BLaER1 treated with 17β-estradiol and CSF1 and Interleukin-3, amounts not matched to agents 10 nM and 100 nM (cell line): Measurements from ENCODE around the gene NRG4.
"Not testable (repeated sequence)": the region's sequence is repeated elsewhere in the genome, so short reads cannot be mapped to it uniquely, and the experiment has no call there.

Experiments used
- H3K27ac ChIP-seq, 11 experiments: shearing (Covaris generic); formaldehyde crosslinking; 2 replicates each; pipeline ENCODE4 v1.8.1; 2022
- H3K27me3 ChIP-seq, 11 experiments: shearing (Covaris generic); formaldehyde crosslinking; 2 replicates each; pipeline ENCODE4 v1.8.1; 2022
- H3K36me3 ChIP-seq, 11 experiments: shearing (Covaris generic); formaldehyde crosslinking; 2 replicates each; pipeline ENCODE4 v1.8.1; 2022
- H3K4me1 ChIP-seq, 10 experiments: shearing (Covaris generic); formaldehyde crosslinking; 2 replicates each; pipeline ENCODE4 v1.8.1; 2022
- H3K4me2 ChIP-seq, 11 experiments: shearing (Covaris generic); formaldehyde crosslinking; 2 replicates each; pipeline ENCODE4 v1.8.1; 2022
- H3K4me3 ChIP-seq, 10 experiments: shearing (Covaris generic); formaldehyde crosslinking; 2 replicates each; pipeline ENCODE4 v1.8.1; 2022
- H3K9ac ChIP-seq, 11 experiments: shearing (Covaris generic); formaldehyde crosslinking; 2 replicates each; pipeline ENCODE4 v1.8.1; 2022
- H3K9me3 ChIP-seq, 11 experiments: shearing (Covaris generic); formaldehyde crosslinking; replicated peaks in 1 of 11; 2 replicates each; pipeline ENCODE4 v1.8.1; 2022
- H4K20me1 ChIP-seq, 11 experiments: shearing (Covaris generic); formaldehyde crosslinking; 2 replicates each; pipeline ENCODE4 v1.8.1; 2022
- Cebpa-rat ChIP-seq, 11 experiments: shearing (Covaris generic); IDR thresholded peaks; 2 replicates each; pipeline ENCODE4 v1.8.1; 2022

Gene NRG4

GRCh38 chr15:76038512-76038911 is 26.3 kb upstream of the NRG4 start:
- no peak for TF ChIP-seq Cebpa-rat (IDR thresholded peaks at IDR 0.05)
- H4K20me1 ChIP-seq = no peaks in the 10 kb centered on the region
- H3K4me1 ChIP-seq = no peaks in the 10 kb centered on the region
- no peaks in the 10 kb centered on the region for H3K36me3 ChIP-seq
- peaks cover 12 to 43% (median 26%) of the 10 kb centered on the region in 11 experiments; a peak in 19 of 22 replicates for H3K9me3 ChIP-seq
- H3K4me3 ChIP-seq = no peak overlapping the region
- H3K27me3 ChIP-seq = no peaks in the 10 kb centered on the region
- no peak overlapping the region for H3K9ac ChIP-seq
- no peak overlapping the region for H3K4me2 ChIP-seq
- H3K27ac ChIP-seq = no peak overlapping the region

GRCh38 chr15:76035593-76035992 is 23.4 kb upstream of the NRG4 start:
- H3K4me2 ChIP-seq = no peak overlapping the region
- TF ChIP-seq Cebpa-rat (IDR thresholded peaks at IDR 0.05) = no peak
- no peaks in the 10 kb centered on the region for H4K20me1 ChIP-seq
- no peaks in the 10 kb centered on the region for H3K4me1 ChIP-seq
- no peak overlapping the region for H3K4me3 ChIP-seq
- peaks cover 0 to 17% (median 5%) of the 10 kb centered on the region in 11 experiments; a peak in 11 of 22 replicates for H3K9me3 ChIP-seq
- H3K36me3 ChIP-seq = no peaks in the 10 kb centered on the region
- H3K27ac ChIP-seq = no peak overlapping the region
- no peak overlapping the region for H3K9ac ChIP-seq
- H3K27me3 ChIP-seq = no peaks in the 10 kb centered on the region

- no peak overlapping the region for H3K9ac ChIP-seq
- H3K36me3 ChIP-seq = no peaks in the 10 kb centered on the region
- H3K9me3 ChIP-seq = peaks cover 0 to 16% (median 5%) of the 10 kb centered on the region in 11 experiments; a peak in 9 of 22 replicates
- no peak overlapping the region for H3K4me3 ChIP-seq
- H4K20me1 ChIP-seq = no peaks in the 10 kb centered on the region
- no peak overlapping the region for H3K4me2 ChIP-seq
- no peaks in the 10 kb centered on the region for H3K4me1 ChIP-seq
- no peak for TF ChIP-seq Cebpa-rat (IDR thresholded peaks at IDR 0.05)
- H3K27me3 ChIP-seq = no peaks in the 10 kb centered on the region
- H3K27ac ChIP-seq = no peak overlapping the region
These were observed 21.9 kb upstream of the NRG4 start for GRCh38 chr15:76034111-76034510.

- H3K4me3 ChIP-seq = no peak overlapping the region
- no peaks in the 10 kb centered on the region for H4K20me1 ChIP-seq
- H3K4me2 ChIP-seq = no peak overlapping the region
- H3K9me3 ChIP-seq = peaks cover 0 to 10% (median 3%) of the 10 kb centered on the region in 11 experiments; a peak in 8 of 22 replicates
- H3K36me3 ChIP-seq = no peaks in the 10 kb centered on the region
- no peaks in the 10 kb centered on the region for H3K4me1 ChIP-seq
- no peak overlapping the region for H3K27ac ChIP-seq
- no peak overlapping the region for H3K9ac ChIP-seq
- no peaks in the 10 kb centered on the region for H3K27me3 ChIP-seq
- no peak for TF ChIP-seq Cebpa-rat (IDR thresholded peaks at IDR 0.05)
These were observed 21.2 kb upstream of the NRG4 start for GRCh38 chr15:76033438-76033837.

- Histone ChIP-seq H3K4me3 (no peak overlapping the region), H3K9me3 (peaks cover under 1 to 18% (median 7%) of the 10 kb centered on the region in 11 experiments; a peak in 20 of 22 replicates), H3K36me3 (no peaks in the 10 kb centered on the region), H3K9ac (no peak overlapping the region), H3K4me2 (no peak overlapping the region), H3K4me1 (no peaks in the 10 kb centered on the region), H3K27me3 (no peaks in the 10 kb centered on the region), H3K27ac (no peak overlapping the region), H4K20me1 (no peaks in the 10 kb centered on the region)
- TF ChIP-seq Cebpa-rat (IDR thresholded peaks at IDR 0.05) = no peak
These were observed 19.8 kb upstream of the NRG4 start for GRCh38 chr15:76032046-76032445.

- TF ChIP-seq Cebpa-rat (IDR thresholded peaks at IDR 0.05) = no peak
- Histone ChIP-seq H3K27me3 (no peaks in the 10 kb centered on the region), H4K20me1 (no peaks in the 10 kb centered on the region), H3K4me3 (no peak overlapping the region), H3K27ac (no peak overlapping the region), H3K9me3 (peaks cover 35 to 53% (median 39%) of the 10 kb centered on the region in 11 experiments), H3K36me3 (0 out of 22 replicates have a peak, but pooled peaks cover 0 to 6% (median 0%) of the 10 kb centered on the region in 11 experiments), H3K4me1 (no peaks in the 10 kb centered on the region), H3K9ac (no peak overlapping the region), H3K4me2 (no peak overlapping the region)
These were observed 12.0 kb upstream of the NRG4 start for GRCh38 chr15:76024021-76024768.

GRCh38 chr15:76013470-76013869 is 1.2 kb upstream of the NRG4 start:
- not testable (repeated sequence) for H3K36me3 ChIP-seq, H3K27me3 ChIP-seq, H3K4me1 ChIP-seq, H3K4me3 ChIP-seq, H3K4me2 ChIP-seq, H3K9ac ChIP-seq, H3K27ac ChIP-seq, H4K20me1 ChIP-seq
- peaks cover 9 to 37% (median 19%) of the 10 kb centered on the region in 11 experiments; a peak in 17 of 22 replicates for H3K9me3 ChIP-seq

- Histone ChIP-seq H3K9ac (no peak overlapping the region), H3K4me3 (no peak overlapping the region), H3K36me3 (no peaks in the 10 kb centered on the region), H3K4me1 (peaks cover 0 to 14% (median 11%) of the 10 kb centered on the region in 10 experiments; a peak in 12 of 20 replicates), H3K27ac (no peak overlapping the region), H3K9me3 (peaks cover 0 to 10% (median 6%) of the 10 kb centered on the region in 11 experiments; a peak in 7 of 22 replicates), H4K20me1 (no peaks in the 10 kb centered on the region), H3K27me3 (no peaks in the 10 kb centered on the region), H3K4me2 (no peak overlapping the region)
- no peak for TF ChIP-seq Cebpa-rat (IDR thresholded peaks at IDR 0.05)
These were observed 1.6 kb downstream of the NRG4 start for GRCh38 chr15:76010613-76011012.

GRCh38 chr15:76006136-76006778 is 6.0 kb downstream of the NRG4 start:
- H3K27ac ChIP-seq = peak overlapping the region in 4 of 11 experiments; percentile 13 to 54 (median 36); a peak in 8 of 22 replicates

More at GRCh38 chr15:76006136-76006778, 6.0 kb downstream of the NRG4 start:
- TF ChIP-seq Cebpa-rat (IDR thresholded peaks at IDR 0.05) = peak in 6 of 11 experiments; percentile 38 to 80 (median 62); a peak in 9 of 22 replicates
- H3K27me3 ChIP-seq = no peaks in the 10 kb centered on the region
- no peaks in the 10 kb centered on the region for H3K9me3 ChIP-seq
- no peak overlapping the region for H3K4me3 ChIP-seq
- H3K4me1 ChIP-seq = peaks cover 0 to 16% (median 12%) of the 10 kb centered on the region in 10 experiments; a peak in 12 of 20 replicates
- peak overlapping the region in 8 of 11 experiments; percentile 10 to 59 (median 56); a peak in 13 of 22 replicates for H3K4me2 ChIP-seq
- no peaks in the 10 kb centered on the region for H3K36me3 ChIP-seq
- H4K20me1 ChIP-seq = no peaks in the 10 kb centered on the region
- no peak overlapping the region for H3K9ac ChIP-seq
